H1 (cell line): Measurements from ENCODE around the gene POLR2I. TPM values are rescaled to one million over a fixed set of nuclear protein-coding genes. Genes with fewer than 3 reads are reported as not detected.

Experiments
- CTCF ChIA-PET: fragments of 300-600 bp; sonication (Branson Sonifier 250); formaldehyde crosslinking; loops from one replicate; lab custom pipeline; 2021; ENCODE audit not compliant: partially characterized antibody; lab: Charles Lee
- POLR2A ChIA-PET: fragments of 300-600 bp; sonication (Branson Sonifier 250); formaldehyde crosslinking; loops from one replicate; lab custom pipeline; 2021; ENCODE audit warnings: inconsistent platforms; ENCODE audit not compliant: partially characterized antibody; lab: Charles Lee
- DNase-seq, 2 experiments: peaks; one replicate each; pipeline versions ENCODE4 v3.0.0 to v3.0.0-alpha.2; 2010 to 2022; ENCODE audit warnings: low spot score in 2 of 2, low read depth in 1 of 2, mixed read lengths in 1 of 2
- FAIRE-seq: peaks from 2 replicates; lab custom pipeline; 2011; peaks lifted over from hg19 to GRCh38; lab: Jason Lieb, UNC
- H2AFZ ChIP-seq: 2 replicates; pipeline ENCODE4 v1.8.1; 2012; ENCODE audit warnings: low read length, inconsistent platforms
- H2AK5ac ChIP-seq: 2 replicates; pipeline ENCODE4 v1.6.1; 2013; ENCODE audit warnings: low read depth, low read length
- H2BK120ac ChIP-seq: replicated peaks from 2 replicates; pipeline ENCODE3; 2013; ENCODE audit warnings: low read depth, low read length, inconsistent platforms
- H2BK12ac ChIP-seq: 2 replicates; pipeline ENCODE4 v1.6.1; 2013; ENCODE audit warnings: low read depth, low read length
- H2BK15ac ChIP-seq: 2 replicates; pipeline ENCODE4 v1.6.1; 2013; ENCODE audit warnings: low read length
- H2BK20ac ChIP-seq: 2 replicates; pipeline ENCODE4 v1.6.1; 2013; ENCODE audit warnings: low read length
- H2BK5ac ChIP-seq: 2 replicates; pipeline ENCODE4 v1.6.1; 2013; ENCODE audit warnings: low read depth, low read length
- H3K14ac ChIP-seq: 2 replicates; pipeline ENCODE4 v1.6.1; 2013; ENCODE audit warnings: inconsistent platforms; ENCODE audit not compliant: insufficient read length
- H3K18ac ChIP-seq: 2 replicates; pipeline ENCODE4 v1.6.1; 2013; ENCODE audit warnings: low read length; ENCODE audit errors: extremely low read depth
- H3K23ac ChIP-seq: 2 replicates; pipeline ENCODE4 v1.6.1; 2013; ENCODE audit warnings: inconsistent platforms; ENCODE audit not compliant: insufficient read length
- H3K23me2 ChIP-seq: 2 replicates; pipeline ENCODE4 v1.6.1; 2013; ENCODE audit warnings: low read depth, low read length
- H3K27ac ChIP-seq: 2 replicates; pipeline ENCODE4 v1.6.1; 2011; ENCODE audit warnings: low read depth, low read length, inconsistent platforms
- H3K27me3 ChIP-seq, 4 experiments: replicated peaks in 1 of 4; 1 replicate in 1 of 4; 2 replicates in 3 of 4; pipeline versions ENCODE4 v1.6.1 to v1.8.1; 2011 to 2013; ENCODE audit warnings: low read length in 3 of 4, mild to moderate bottlenecking in 3 of 4, inconsistent platforms in 2 of 4, mixed read lengths in 2 of 4, moderate library complexity in 1 of 4; ENCODE audit not compliant: control insufficient read depth in 3 of 4, insufficient read depth in 3 of 4; ENCODE audit errors: extremely low read depth in 1 of 4
- H3K36me3 ChIP-seq, 4 experiments: 2 replicates each; pipeline versions ENCODE4 v1.6.1 to v1.8.1; 2011 to 2013; ENCODE audit warnings: mild to moderate bottlenecking in 4 of 4, low read length in 3 of 4, moderate library complexity in 2 of 4, control low read depth in 1 of 4, inconsistent platforms in 1 of 4; ENCODE audit not compliant: insufficient read depth in 4 of 4, control insufficient read depth in 2 of 4
- H3K4ac ChIP-seq: replicated peaks from 2 replicates; pipeline ENCODE3; 2013; ENCODE audit warnings: low read length, low read depth, mixed read lengths, inconsistent platforms; ENCODE audit not compliant: insufficient read length
- H3K4me1 ChIP-seq, 4 experiments: replicated peaks in 1 of 4; 1 replicate in 1 of 4; 2 replicates in 3 of 4; pipeline versions ENCODE4 v1.6.1 to v1.8.1; 2011 to 2013; ENCODE audit warnings: low read length in 3 of 4, inconsistent platforms in 2 of 4, mixed read lengths in 1 of 4; ENCODE audit not compliant: insufficient read depth in 4 of 4, control insufficient read depth in 3 of 4
- H3K4me2 ChIP-seq, 2 experiments: 2 replicates each; pipeline versions ENCODE4 v1.6.1 to v1.8.1; 2011 to 2013; ENCODE audit warnings: low read depth in 2 of 2, low read length in 2 of 2, control low read depth in 1 of 2, inconsistent platforms in 1 of 2, mild to moderate bottlenecking in 1 of 2; ENCODE audit not compliant: insufficient read depth in 1 of 2
- H3K4me3 ChIP-seq, 4 experiments: fragments of 200-600, 300-600 bp in 1 of 4; sonication (generic), shearing (Covaris generic), sonication (Bioruptor Twin) in 1 of 4; 2 replicates each; pipeline versions ENCODE4 v1.5.1 to v1.8.1; 2011 to 2016; ENCODE audit warnings: low read length in 4 of 4, low read depth in 3 of 4, control low read depth in 2 of 4, inconsistent platforms in 2 of 4, mild to moderate bottlenecking in 2 of 4, mixed read lengths in 1 of 4, moderate library complexity in 1 of 4; ENCODE audit not compliant: insufficient read depth in 2 of 4; ENCODE audit errors: extremely low read depth in 1 of 4
- H3K56ac ChIP-seq: replicated peaks from 2 replicates; pipeline ENCODE3; 2013; ENCODE audit warnings: low read depth, mild to moderate bottlenecking, mixed read lengths, low read length, inconsistent platforms; ENCODE audit not compliant: insufficient read length
- H3K79me1 ChIP-seq: 2 replicates; pipeline ENCODE4 v1.6.1; 2013; ENCODE audit warnings: low read depth, low read length, control low read depth
- H3K79me2 ChIP-seq, 2 experiments: 2 replicates each; pipeline versions ENCODE4 v1.6.1 to v1.8.1; 2012 to 2013; ENCODE audit warnings: low read length in 2 of 2, mild to moderate bottlenecking in 2 of 2, inconsistent platforms in 1 of 2; ENCODE audit not compliant: insufficient read depth in 2 of 2, control insufficient read depth in 1 of 2
- H3K9ac ChIP-seq, 4 experiments: replicated peaks in 1 of 4; 1 replicate in 1 of 4; 2 replicates in 3 of 4; pipeline versions ENCODE4 v1.6.1 to v1.8.1; 2011 to 2013; ENCODE audit warnings: low read depth in 3 of 4, low read length in 3 of 4, control low read depth in 2 of 4, mild to moderate bottlenecking in 2 of 4, moderate library complexity in 2 of 4, inconsistent platforms in 1 of 4; ENCODE audit errors: extremely low read depth in 1 of 4
- H3K9me3 ChIP-seq, 2 experiments: 2 replicates each; pipeline versions ENCODE4 v1.6.1 to v1.8.1; 2012 to 2013; ENCODE audit warnings: mild to moderate bottlenecking in 2 of 2, moderate library complexity in 2 of 2, control low read depth in 1 of 2, inconsistent platforms in 1 of 2, low read depth in 1 of 2, low read length in 1 of 2, mixed read lengths in 1 of 2; ENCODE audit not compliant: insufficient read depth in 2 of 2
- H4K20me1 ChIP-seq, 2 experiments: replicated peaks in 1 of 2; 2 replicates each; pipeline versions ENCODE3 to v1.8.1; 2011 to 2013; ENCODE audit warnings: inconsistent platforms in 2 of 2, low read length in 2 of 2, mild to moderate bottlenecking in 1 of 2; ENCODE audit not compliant: insufficient read depth in 2 of 2, control insufficient read depth in 1 of 2
- H4K5ac ChIP-seq: 2 replicates; pipeline ENCODE4 v1.6.1; 2013; ENCODE audit warnings: low read length, low read depth, mixed read lengths, inconsistent platforms; ENCODE audit not compliant: insufficient read length
- H4K8ac ChIP-seq: 2 replicates; pipeline ENCODE4 v1.8.0; 2013; ENCODE audit warnings: mild to moderate bottlenecking, moderate library complexity, low read length, inconsistent platforms; ENCODE audit not compliant: insufficient read depth; ENCODE audit errors: extremely low read depth
- H4K91ac ChIP-seq: replicated peaks from 2 replicates; pipeline ENCODE3; 2013; ENCODE audit warnings: low read length, mixed read lengths, inconsistent platforms; ENCODE audit not compliant: insufficient read length
- KDM4A ChIP-seq: IDR thresholded peaks from one replicate; pipeline ENCODE4 v1.7.1; 2012; ENCODE audit warnings: low read depth, mild to moderate bottlenecking, moderate library complexity, low read length, inconsistent platforms; ENCODE audit not compliant: severe bottlenecking
- SIN3A ChIP-seq, 2 experiments: IDR thresholded peaks in 1 of 2; conservative IDR thresholded peaks in 1 of 2; 2 replicates each; pipeline ENCODE4 v1.6.1; 2011 to 2012; ENCODE audit warnings: low read length in 2 of 2, improper control_type of control experiment in 1 of 2, low read depth in 1 of 2, mild to moderate bottlenecking in 1 of 2
- SIX5 ChIP-seq: IDR thresholded peaks from 2 replicates; pipeline ENCODE4 v1.6.1; 2011; ENCODE audit warnings: mild to moderate bottlenecking, low read depth, low read length
- WGBS, 2 experiments: shearing (Covaris generic) in 1 of 2; methylation state at CpG; one replicate each; pipeline versions ENCODE4 v1.1.6 to v1.1.7; 2013 to 2015; ENCODE audit warnings: low lambda C conversion rate in 2 of 2, mixed read lengths in 2 of 2, inconsistent platforms in 1 of 2, low coverage in 1 of 2, missing lambda C conversion rate in 1 of 2; ENCODE audit not compliant: insufficient replicate concordance in 2 of 2, insufficient coverage in 1 of 2, insufficient read length in 1 of 2; ENCODE audit errors: extremely low coverage in 1 of 2, missing lambda C conversion rate in 1 of 2; 5-methylcytosine and 5-hydroxymethylcytosine counted together
- polyA plus RNA-seq, 7 experiments: library from polyadenylated mRNA; depleted of rRNA in 3 of 7; stranded (reverse) in 5 of 7; unstranded in 2 of 7; fragments of >200 nt in 5 of 7; fragments of 200-250 nt in 2 of 7; gene quantifications; 1 replicate in 5 of 7; 2 replicates in 1 of 7; 4 replicates in 1 of 7; pipeline versions ENCODE4 v1.2.1 to v1.2.3, GENCODE V29; 2011 to 2013; ENCODE audit warnings: missing spikeins in 2 of 7, mixed read lengths in 2 of 7
- total RNA-seq: library from RNA; stranded (reverse); fragmentation: NEBNext Ultra II Directional; extraction: Animal tissue kit (Norgen Biotek cat#: 25700); gene quantifications from 2 replicates; pipeline ENCODE4 v1.2.1, GENCODE V29; 2021

POLR2I gene
- total and polyA plus RNA-seq, 2 of the 8 experiments (the other 6 are each of a cell fraction or from before 2014, with no cell fraction given) = 143 to 150 TPM

DNA sequence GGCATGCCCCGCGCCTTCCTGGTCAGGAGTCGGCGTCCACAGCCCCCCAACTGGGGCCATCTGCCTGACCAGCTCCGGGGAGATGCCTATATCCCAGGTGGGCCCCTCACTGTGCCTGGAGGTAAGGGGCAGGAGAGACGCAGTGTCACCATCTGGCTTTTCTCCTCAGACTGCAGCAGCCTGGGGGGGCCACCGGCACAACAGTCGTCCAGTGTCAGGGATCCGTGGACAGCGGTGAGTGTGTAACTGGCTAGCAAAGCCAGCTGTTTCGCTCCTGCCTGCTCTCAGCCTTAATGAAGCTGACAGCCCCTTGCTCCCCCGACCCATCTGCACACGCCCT, 3.5 kb downstream of the POLR2I start:
- FAIRE-seq = no peak
- no peak overlapping the region for H2AFZ ChIP-seq
- H3K56ac ChIP-seq = no peak overlapping the region
- peak overlapping the region; percentile 28 to 36; a peak in 2 of 4 replicates for H3K4me2 ChIP-seq
- H2AK5ac ChIP-seq = no peak overlapping the region
- H3K27me3 ChIP-seq = no peaks in the 10 kb centered on the region
- no peak overlapping the region for H3K23ac ChIP-seq
- no peak overlapping the region for H2BK20ac ChIP-seq
- H2BK120ac ChIP-seq = no peak overlapping the region
- H3K27ac ChIP-seq = no peak overlapping the region
- peaks cover 7% of the 10 kb centered on the region for H3K79me1 ChIP-seq
- TF ChIP-seq SIX5 = no peak
- peak in 1 of 2 experiments; percentile 20; a peak in 1 of 4 replicates for TF ChIP-seq SIN3A (conservative IDR thresholded peaks at IDR 0.05 in 1 of 2, IDR thresholded peaks at IDR 0.05 in 1 of 2; ENCODE audit: low read depth in 1 of 2, low read length in 2 of 2)
- peak; percentile 9 for TF ChIP-seq KDM4A
- peaks cover 10% of the 10 kb centered on the region for H3K23me2 ChIP-seq
- DNase-seq = no peak
- peaks cover 8 to 24% (median 20%) of the 10 kb centered on the region in 4 experiments for H3K4me1 ChIP-seq
- H3K4me3 ChIP-seq = no peak overlapping the region; a peak in 1 of 8 replicates
- H2BK12ac ChIP-seq = no peak overlapping the region
- CTCF ChIA-PET = interaction anchor here (0.8 to 0.9 kb wide), 3 partner anchors 16 to 57 kb away, joined by 3 read pairs; no protein-coding TSS in a partner anchor
- no peak overlapping the region for H3K4ac ChIP-seq
- H3K79me2 ChIP-seq = peaks cover 0 to 2% of the 10 kb centered on the region in 2 experiments; a peak in 1 of 4 replicates
- H4K8ac ChIP-seq = no peak overlapping the region
- no peak overlapping the region for H3K14ac ChIP-seq
- H4K91ac ChIP-seq = no peak overlapping the region
- H2BK5ac ChIP-seq = peak overlapping the region; percentile 39; the same call in 1 of the 2 replicates
- H4K5ac ChIP-seq = no peak overlapping the region
- H3K9ac ChIP-seq = no peak overlapping the region
- peaks cover 2 to 12% (median 6%) of the 10 kb centered on the region in 4 experiments; a peak in 5 of 8 replicates for H3K36me3 ChIP-seq
- no peak overlapping the region for H3K18ac ChIP-seq
- H3K9me3 ChIP-seq = no peaks in the 10 kb centered on the region
- POLR2A ChIA-PET = interaction anchor here (0.6 to 1.7 kb wide), 10 partner anchors 8 to 462 kb away, joined by 3 to 7 read pairs (median 4); partner anchors contain the start of genes THAP8, WDR62, ZNF146 and ZNF529
- 73% methylated on average over 13 of the region's 13 CpGs; no CpG with 5 or more reads in 1 of the 2 experiments for WGBS, 2 experiments
- no peak overlapping the region for H2BK15ac ChIP-seq
- H4K20me1 ChIP-seq = peaks cover 0 to 4% of the 10 kb centered on the region in 2 experiments
